ENCODE data around the gene AKR7A2. TPM values are rescaled to one million over a fixed set of nuclear protein-coding genes. Genes with fewer than 3 reads are reported as not detected.

The AKR7A2 gene
- total and polyA plus RNA-seq, 10 of the 15 experiments (the other 5 are each of a cell fraction or from before 2014, with no cell fraction given): 1.3 to 114 (median 48.0) TPM

DNA sequence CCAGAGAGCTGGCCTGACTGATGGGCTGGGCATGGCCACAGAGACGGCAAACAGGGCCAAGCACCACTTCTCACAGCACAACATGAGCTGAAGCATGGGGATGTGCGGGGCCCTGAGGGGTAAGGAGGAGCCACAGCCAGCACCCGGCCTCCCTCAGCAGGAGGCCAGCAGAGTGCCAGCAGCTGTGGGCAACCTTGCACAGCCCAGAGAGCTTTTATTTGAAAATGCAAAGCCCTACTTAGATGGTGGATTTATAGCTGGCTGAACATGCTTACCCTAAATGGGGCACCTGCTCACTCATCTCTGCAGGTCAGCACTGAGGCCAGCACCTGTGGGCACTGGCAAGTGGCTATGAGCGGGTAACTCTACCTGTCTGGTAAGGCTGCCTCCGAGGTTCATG, 44.3 kb upstream of the AKR7A2 start:
- H3K9ac ChIP-seq (ENCODE audit: control insufficient read depth, insufficient read depth, low read length): no peak overlapping the region
- no peak overlapping the region for H3K4me2 ChIP-seq (ENCODE audit: control insufficient read depth, insufficient read depth)
- ATAC-seq: no peak
- ChIA-PET POLR2A (no interaction called here), RAD21 (ENCODE audit: unreplicated experiment) (no interaction called here), CTCF (no interaction called here), SMC1A (ENCODE audit: uncharacterized antibody, unreplicated experiment) (no interaction called here)
- H2AFZ ChIP-seq (ENCODE audit: control insufficient read depth, low read depth, low read length): no peak overlapping the region
- 87% methylated on average over 5 of the region's 5 CpGs for WGBS (ENCODE audit: insufficient coverage, insufficient replicate concordance, low lambda C conversion rate, missing lambda C conversion rate)
- H3K36me3 ChIP-seq (ENCODE audit: control insufficient read depth in 2 of 2, insufficient read depth in 2 of 2, low read length in 1 of 2): peaks cover 25 to 44% of the 10 kb centered on the region in 2 experiments
- no TSS peak for BruUV-seq (replicated peaks)
- H3K9me3 ChIP-seq (replicated peaks; ENCODE audit: control insufficient read depth, insufficient read depth, low read length): no peaks in the 10 kb centered on the region
- H3K4me1 ChIP-seq (ENCODE audit: control insufficient read depth, insufficient read depth, low read length): no peaks in the 10 kb centered on the region
- no peak for FAIRE-seq
- DNase-seq (ENCODE audit: low read depth, low spot score): no peak
- H4K20me1 ChIP-seq (ENCODE audit: control insufficient read depth, insufficient read depth): no peaks in the 10 kb centered on the region
- TF ChIP-seq FOS (IDR thresholded peaks at IDR 0.05; ENCODE audit: borderline replicate concordance, extremely low read depth, insufficient read length): no peak
- TF ChIP-seq HDGF (IDR thresholded peaks at IDR 0.05): no peak
- TF ChIP-seq, protein P1, sequence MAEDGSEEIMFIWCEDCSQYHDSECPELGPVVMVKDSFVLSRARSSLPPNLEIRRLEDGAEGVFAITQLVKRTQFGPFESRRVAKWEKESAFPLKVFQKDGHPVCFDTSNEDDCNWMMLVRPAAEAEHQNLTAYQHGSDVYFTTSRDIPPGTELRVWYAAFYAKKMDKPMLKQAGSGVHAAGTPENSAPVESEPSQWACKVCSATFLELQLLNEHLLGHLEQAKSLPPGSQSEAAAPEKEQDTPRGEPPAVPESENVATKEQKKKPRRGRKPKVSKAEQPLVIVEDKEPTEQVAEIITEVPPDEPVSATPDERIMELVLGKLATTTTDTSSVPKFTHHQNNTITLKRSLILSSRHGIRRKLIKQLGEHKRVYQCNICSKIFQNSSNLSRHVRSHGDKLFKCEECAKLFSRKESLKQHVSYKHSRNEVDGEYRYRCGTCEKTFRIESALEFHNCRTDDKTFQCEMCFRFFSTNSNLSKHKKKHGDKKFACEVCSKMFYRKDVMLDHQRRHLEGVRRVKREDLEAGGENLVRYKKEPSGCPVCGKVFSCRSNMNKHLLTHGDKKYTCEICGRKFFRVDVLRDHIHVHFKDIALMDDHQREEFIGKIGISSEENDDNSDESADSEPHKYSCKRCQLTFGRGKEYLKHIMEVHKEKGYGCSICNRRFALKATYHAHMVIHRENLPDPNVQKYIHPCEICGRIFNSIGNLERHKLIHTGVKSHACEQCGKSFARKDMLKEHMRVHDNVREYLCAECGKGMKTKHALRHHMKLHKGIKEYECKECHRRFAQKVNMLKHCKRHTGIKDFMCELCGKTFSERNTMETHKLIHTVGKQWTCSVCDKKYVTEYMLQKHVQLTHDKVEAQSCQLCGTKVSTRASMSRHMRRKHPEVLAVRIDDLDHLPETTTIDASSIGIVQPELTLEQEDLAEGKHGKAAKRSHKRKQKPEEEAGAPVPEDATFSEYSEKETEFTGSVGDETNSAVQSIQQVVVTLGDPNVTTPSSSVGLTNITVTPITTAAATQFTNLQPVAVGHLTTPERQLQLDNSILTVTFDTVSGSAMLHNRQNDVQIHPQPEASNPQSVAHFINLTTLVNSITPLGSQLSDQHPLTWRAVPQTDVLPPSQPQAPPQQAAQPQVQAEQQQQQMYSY (CRISPR knock-in tag; IDR thresholded peaks at IDR 0.05): no peak
- TF ChIP-seq NFIC (IDR thresholded peaks at IDR 0.05; ENCODE audit: low read depth, low read length): no peak
- TF ChIP-seq BHLHE40 (IDR thresholded peaks at IDR 0.05; ENCODE audit: borderline replicate concordance in 1 of 2, low read depth in 2 of 2, low read length in 1 of 2): no peak
- no peak for TF ChIP-seq LARP7 (IDR thresholded peaks at IDR 0.05)
- TF ChIP-seq CBX5 (IDR thresholded peaks at IDR 0.05; ENCODE audit: low read depth): no peak
- TF ChIP-seq DPF2 (IDR thresholded peaks at IDR 0.05): no peak
- TF ChIP-seq NR2C1 (IDR thresholded peaks at IDR 0.05): no peak
- TF ChIP-seq PAX5 (IDR thresholded peaks at IDR 0.05; ENCODE audit: borderline replicate concordance, low read depth, low read length): no peak
- TF ChIP-seq TAF1 (IDR thresholded peaks at IDR 0.05; ENCODE audit: borderline replicate concordance, low read depth, low read length): no peak
- no peak for TF ChIP-seq CEBPZ (IDR thresholded peaks at IDR 0.05; ENCODE audit: low read depth, low read length)
- no peak for TF ChIP-seq PAX8 (IDR thresholded peaks at IDR 0.05)
- TF ChIP-seq CBFB (IDR thresholded peaks at IDR 0.05; ENCODE audit: low read depth): no peak
- no peak for TF ChIP-seq CHD1 (IDR thresholded peaks at IDR 0.05; ENCODE audit: low read depth, low read length)
- no peak for TF ChIP-seq ZNF24 (IDR thresholded peaks at IDR 0.05)
- no peak for TF ChIP-seq NBN (IDR thresholded peaks at IDR 0.05)
- in situ Hi-C loops (cut with MboI): no loop called here
- no peak overlapping the region for H3K27ac ChIP-seq (ENCODE audit: control insufficient read depth, insufficient read depth)
- H3K27me3 ChIP-seq (replicated peaks in 1 of 2; ENCODE audit: control insufficient read depth in 2 of 2, insufficient read depth in 2 of 2, low read length in 1 of 2): no peaks in the 10 kb centered on the region
- intact Hi-C loops (cut with micrococcal nuclease; ENCODE audit: unreplicated experiment): no loop called here
- H3K79me2 ChIP-seq (ENCODE audit: control insufficient read depth, insufficient read depth, low read length): no peaks in the 10 kb centered on the region
- H3K4me3 ChIP-seq: no peak overlapping the region
